ENCODE measurements around the gene DOCK9.

- TF ChIP-seq CTCF (IDR thresholded peaks at IDR 0.05) (no peak), EZH2phosphoT487 (IDR thresholded peaks at IDR 0.05; ENCODE audit: borderline replicate concordance, low read depth) (no peak)
Measured at GRCh38 chr13:98970330-98970729, 7.5 kb downstream of the DOCK9 start.

All from SK-N-SH (cell line).